ENCODE data around the gene NCOA4. TPM values are rescaled to one million over a fixed set of nuclear protein-coding genes. Genes with fewer than 3 reads are reported as not detected.
A peak's percentile ranks its signal among the peaks of the same experiment; 100 is the strongest.

Gene NCOA4
- total and polyA plus RNA-seq, 2 of the 8 experiments (the other 6 are each of a cell fraction or from before 2014, with no cell fraction given) = 28.9 to 65.2 TPM

GRCh38 chr10:46053534-46054434, 23.4 kb upstream of the NCOA4 start:
- Histone ChIP-seq H2AK5ac (ENCODE audit: low read depth, low read length) (no peak overlapping the region), H3K4me3 (ENCODE audit: extremely low read depth in 1 of 4, insufficient read depth in 2 of 4, low read depth in 3 of 4, low read length in 4 of 4) (no peak overlapping the region), H3K23ac (ENCODE audit: insufficient read length) (no peak overlapping the region), H2BK5ac (ENCODE audit: low read depth, low read length) (no peak overlapping the region), H3K23me2 (ENCODE audit: low read depth, low read length) (no peaks in the 10 kb centered on the region; the same call in 1 of the 2 replicates), H4K20me1 (replicated peaks in 1 of 2; ENCODE audit: control insufficient read depth in 1 of 2, insufficient read depth in 2 of 2, low read length in 2 of 2) (no peaks in the 10 kb centered on the region), H4K5ac (ENCODE audit: insufficient read length, low read depth, low read length) (no peak overlapping the region), H2BK12ac (ENCODE audit: low read depth, low read length) (no peak overlapping the region), H3K4me1 (replicated peaks in 1 of 4; ENCODE audit: control insufficient read depth in 3 of 4, insufficient read depth in 4 of 4, low read length in 3 of 4) (peaks cover 2 to 14% (median 9%) of the 10 kb centered on the region in 4 experiments; a peak in 5 of 7 replicates), H3K79me1 (ENCODE audit: low read depth, low read length) (no peaks in the 10 kb centered on the region), H4K8ac (ENCODE audit: extremely low read depth, insufficient read depth, low read length) (no peak overlapping the region), H3K56ac (replicated peaks; ENCODE audit: insufficient read length, low read depth, low read length) (no peak overlapping the region), H3K9ac (replicated peaks in 1 of 4; ENCODE audit: extremely low read depth in 1 of 4, low read depth in 3 of 4, low read length in 3 of 4) (no peak overlapping the region), H2AFZ (ENCODE audit: low read length) (peak overlapping the region; percentile 62; the same call in 1 of the 2 replicates), H3K27me3 (replicated peaks in 1 of 4; ENCODE audit: control insufficient read depth in 3 of 4, extremely low read depth in 1 of 4, insufficient read depth in 3 of 4, low read length in 3 of 4) (no peaks in the 10 kb centered on the region), H2BK15ac (ENCODE audit: low read length) (no peak overlapping the region), H3K36me3 (ENCODE audit: control insufficient read depth in 2 of 4, insufficient read depth in 4 of 4, low read length in 3 of 4) (no peaks in the 10 kb centered on the region), H3K4me2 (ENCODE audit: insufficient read depth in 1 of 2, low read depth in 2 of 2, low read length in 2 of 2) (no peak overlapping the region), H3K18ac (ENCODE audit: extremely low read depth, low read length) (no peak overlapping the region), H3K4ac (replicated peaks; ENCODE audit: insufficient read length, low read depth, low read length) (no peak overlapping the region), H4K91ac (replicated peaks; ENCODE audit: insufficient read length, low read length) (no peak overlapping the region), H2BK120ac (replicated peaks; ENCODE audit: low read depth, low read length) (no peak overlapping the region), H2BK20ac (ENCODE audit: low read length) (no peak overlapping the region), H3K79me2 (ENCODE audit: control insufficient read depth in 1 of 2, insufficient read depth in 2 of 2, low read length in 2 of 2) (no peaks in the 10 kb centered on the region), H3K14ac (ENCODE audit: insufficient read length) (no peak overlapping the region), H3K27ac (ENCODE audit: low read depth, low read length) (no peak overlapping the region), H3K9me3 (ENCODE audit: insufficient read depth in 2 of 2, low read depth in 1 of 2, low read length in 1 of 2) (no peaks in the 10 kb centered on the region)
- no peak for DNase-seq (ENCODE audit: low read depth in 1 of 2, low spot score in 2 of 2)
- ChIA-PET CTCF (ENCODE audit: partially characterized antibody) (no interaction called here), POLR2A (ENCODE audit: partially characterized antibody) (interaction anchor here (1.2 kb wide), 1 partner anchor 17 kb away, joined by 3 read pairs; no protein-coding TSS in a partner anchor)
- FAIRE-seq = no peak
- 66% methylated on average over 9 of the region's 9 CpGs; no CpG with 5 or more reads in 1 of the 2 experiments for WGBS, 2 experiments (ENCODE audit: extremely low coverage in 1 of 2, insufficient coverage in 1 of 2, insufficient read length in 1 of 2, insufficient replicate concordance in 2 of 2, low coverage in 1 of 2, low lambda C conversion rate in 2 of 2, missing lambda C conversion rate in 1 of 2)
- TF ChIP-seq SIN3A (conservative IDR thresholded peaks at IDR 0.05 in 1 of 2, IDR thresholded peaks at IDR 0.05 in 1 of 2; ENCODE audit: low read depth in 1 of 2, low read length in 2 of 2) = no peak
- TF ChIP-seq NANOG (IDR thresholded peaks at IDR 0.05; ENCODE audit: insufficient read depth, low read depth, low read length, poor library complexity, severe bottlenecking) = no peak
- no peak for TF ChIP-seq POU5F1 (IDR thresholded peaks at IDR 0.05; ENCODE audit: low read depth, low read length)
- TF ChIP-seq YY1 (IDR thresholded peaks at IDR 0.05; ENCODE audit: low read depth, low read length) = no peak
- no peak for TF ChIP-seq RAD21 (IDR thresholded peaks at IDR 0.05 in 1 of 2, conservative IDR thresholded peaks at IDR 0.05 in 1 of 2; ENCODE audit: low read depth in 2 of 2, low read length in 2 of 2)
- no peak for TF ChIP-seq POLR2AphosphoS5 (IDR thresholded peaks at IDR 0.05; ENCODE audit: low read depth, low read length)
- no peak for TF ChIP-seq RFX5 (IDR thresholded peaks at IDR 0.05; ENCODE audit: borderline replicate concordance, low read depth, low read length)
- no peak for TF ChIP-seq NRF1 (IDR thresholded peaks at IDR 0.05; ENCODE audit: low read depth, low read length)
- TF ChIP-seq TCF12 (IDR thresholded peaks at IDR 0.05; ENCODE audit: low read depth, low read length) = no peak
- TF ChIP-seq BCL11A (IDR thresholded peaks at IDR 0.05; ENCODE audit: low read depth in 2 of 2, low read length in 2 of 2) = no peak
- TF ChIP-seq SP2 (IDR thresholded peaks at IDR 0.05; ENCODE audit: low read length) = no peak
- TF ChIP-seq GABPA (IDR thresholded peaks at IDR 0.05; ENCODE audit: borderline replicate concordance, insufficient read depth, low read length) = no peak
